Neutrophil (primary cell): Measurements from ENCODE around the gene CAPN10.
A peak's percentile ranks its signal among the peaks of the same experiment; 100 is the strongest.

Experiments used
- H3K27ac ChIP-seq: fragments of 200-600 bp; sonication (generic); 2 replicates; pipeline ENCODE4 v1.5.1; 2016; ENCODE audit warnings: mild to moderate bottlenecking, moderate library complexity
- H3K27me3 ChIP-seq: fragments of 200-600 bp; sonication (generic); 2 replicates; pipeline ENCODE4 v1.6.0; 2016; ENCODE audit warnings: mild to moderate bottlenecking
- H3K36me3 ChIP-seq: fragments of 200-600 bp; sonication (generic); 2 replicates; pipeline ENCODE4 v1.5.1; 2017
- H3K4me1 ChIP-seq, 2 experiments: fragments of 200-600 bp in 1 of 2; sonication (generic) in 1 of 2; 1 replicate in 1 of 2; 2 replicates in 1 of 2; pipeline versions ENCODE4 v1.5.1 to v1.6.1; 2013 to 2016; ENCODE audit warnings: low read depth in 1 of 2, low read length in 1 of 2, mild to moderate bottlenecking in 1 of 2, moderate library complexity in 1 of 2; ENCODE audit not compliant: control insufficient read depth in 1 of 2, insufficient read depth in 1 of 2
- H3K4me3 ChIP-seq, 2 experiments: fragments of 200-600 bp in 1 of 2; sonication (generic) in 1 of 2; 1 replicate in 1 of 2; 2 replicates in 1 of 2; pipeline ENCODE4 v1.5.1; 2013 to 2016; ENCODE audit warnings: low read depth in 1 of 2, low read length in 1 of 2, mild to moderate bottlenecking in 1 of 2, moderate library complexity in 1 of 2
- H3K9me3 ChIP-seq: fragments of 200-600 bp; sonication (generic); 2 replicates; pipeline ENCODE4 v1.5.1; 2016
- CTCF ChIP-seq: fragments of 200-600 bp; sonication (generic); IDR thresholded peaks from 2 replicates; pipeline ENCODE4 v1.5.1; 2016; ENCODE audit warnings: antibody characterized with exemption

Gene CAPN10

GRCh38 chr2:240568678-240569522 is 17.6 kb upstream of the CAPN10 start:
- Histone ChIP-seq H3K4me1 (peaks cover 64 to 72% of the 10 kb centered on the region in 2 experiments), H3K27me3 (no peaks in the 10 kb centered on the region), H3K27ac (peak overlapping the region; percentile 90), H3K4me3 (peak overlapping the region; percentile 65 to 75), H3K36me3 (peaks cover 36% of the 10 kb centered on the region), H3K9me3 (no peaks in the 10 kb centered on the region)
- TF ChIP-seq CTCF: no peak

- no peaks in the 10 kb centered on the region for H3K27me3 ChIP-seq
- H3K4me3 ChIP-seq: peak overlapping the region; percentile 65 to 75
- H3K4me1 ChIP-seq: peaks cover 58 to 65% of the 10 kb centered on the region in 2 experiments
- no peaks in the 10 kb centered on the region for H3K9me3 ChIP-seq
- TF ChIP-seq CTCF: no peak
- H3K36me3 ChIP-seq: peaks cover 43% of the 10 kb centered on the region
- peak overlapping the region; percentile 90 for H3K27ac ChIP-seq
These were observed 17.0 kb upstream of the CAPN10 start for GRCh38 chr2:240569523-240569997.

GRCh38 chr2:240569998-240570530 is 16.5 kb upstream of the CAPN10 start:
- peak overlapping the region; percentile 90 for H3K27ac ChIP-seq
- H3K4me3 ChIP-seq: peak overlapping the region; percentile 65 to 75
- no peaks in the 10 kb centered on the region for H3K9me3 ChIP-seq
- H3K4me1 ChIP-seq: peaks cover 53 to 60% of the 10 kb centered on the region in 2 experiments
- no peaks in the 10 kb centered on the region for H3K27me3 ChIP-seq
- no peak for TF ChIP-seq CTCF
- peaks cover 48% of the 10 kb centered on the region for H3K36me3 ChIP-seq

GRCh38 chr2:240570531-240571313 is 15.8 kb upstream of the CAPN10 start:
- peaks cover 54% of the 10 kb centered on the region for H3K36me3 ChIP-seq
- no peak overlapping the region for H3K27ac ChIP-seq
- peak overlapping the region; percentile 65 to 75 for H3K4me3 ChIP-seq
- no peaks in the 10 kb centered on the region for H3K9me3 ChIP-seq
- TF ChIP-seq CTCF: no peak
- no peaks in the 10 kb centered on the region for H3K27me3 ChIP-seq
- peaks cover 46 to 53% of the 10 kb centered on the region in 2 experiments for H3K4me1 ChIP-seq

GRCh38 chr2:240571314-240571973 is 15.1 kb upstream of the CAPN10 start:
- Histone ChIP-seq H3K4me3 (no peak overlapping the region), H3K9me3 (no peaks in the 10 kb centered on the region), H3K27ac (no peak overlapping the region), H3K27me3 (no peaks in the 10 kb centered on the region), H3K4me1 (peaks cover 40 to 46% of the 10 kb centered on the region in 2 experiments), H3K36me3 (peaks cover 62% of the 10 kb centered on the region)
- no peak for TF ChIP-seq CTCF
